Keratinocyte (primary cell): Measurements from ENCODE around the gene ADO.

Source experiments
- EZH2 ChIP-seq: IDR thresholded peaks from one replicate; pipeline ENCODE4 v1.6.1; 2012; ENCODE audit warnings: inconsistent platforms, mild to moderate bottlenecking, low read length, moderate library complexity
- TF ChIP-seq, protein P1 (sequence below), 3 experiments: IDR thresholded peaks in 1 of 3; conservative IDR thresholded peaks in 1 of 3; optimal IDR thresholded peaks in 1 of 3; 2 replicates in 2 of 3; 3 replicates in 1 of 3; pipeline versions ENCODE3 to v1.5.1; 2011; ENCODE audit warnings: low read length in 3 of 3, mild to moderate bottlenecking in 3 of 3, moderate library complexity in 2 of 3, control low read depth in 1 of 3, inconsistent platforms in 1 of 3; ENCODE audit not compliant: insufficient read depth in 2 of 3; ENCODE audit errors: extremely low read depth in 1 of 3

DNA sequence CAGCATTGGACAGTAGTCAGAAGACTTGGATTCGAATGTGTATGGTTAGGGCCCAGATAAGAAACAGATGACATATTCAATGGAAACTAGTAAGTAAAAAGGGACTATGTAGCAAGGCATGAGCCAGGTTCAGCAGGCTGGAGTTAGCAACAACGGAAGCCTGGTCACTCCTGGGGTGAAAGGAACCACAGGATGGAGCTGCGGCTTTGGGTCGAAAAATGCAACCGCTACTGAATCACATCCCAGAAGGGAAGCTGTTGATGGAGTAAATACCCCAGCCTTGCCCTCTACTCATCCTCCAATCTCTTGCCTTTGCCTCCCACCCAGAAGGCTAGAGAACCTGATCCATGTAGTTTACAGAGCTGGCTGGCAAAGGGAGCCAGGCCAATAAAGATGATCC, 49.2 kb downstream of the ADO start:
- TF ChIP-seq EZH2: no peak
- TF ChIP-seq, protein P1, sequence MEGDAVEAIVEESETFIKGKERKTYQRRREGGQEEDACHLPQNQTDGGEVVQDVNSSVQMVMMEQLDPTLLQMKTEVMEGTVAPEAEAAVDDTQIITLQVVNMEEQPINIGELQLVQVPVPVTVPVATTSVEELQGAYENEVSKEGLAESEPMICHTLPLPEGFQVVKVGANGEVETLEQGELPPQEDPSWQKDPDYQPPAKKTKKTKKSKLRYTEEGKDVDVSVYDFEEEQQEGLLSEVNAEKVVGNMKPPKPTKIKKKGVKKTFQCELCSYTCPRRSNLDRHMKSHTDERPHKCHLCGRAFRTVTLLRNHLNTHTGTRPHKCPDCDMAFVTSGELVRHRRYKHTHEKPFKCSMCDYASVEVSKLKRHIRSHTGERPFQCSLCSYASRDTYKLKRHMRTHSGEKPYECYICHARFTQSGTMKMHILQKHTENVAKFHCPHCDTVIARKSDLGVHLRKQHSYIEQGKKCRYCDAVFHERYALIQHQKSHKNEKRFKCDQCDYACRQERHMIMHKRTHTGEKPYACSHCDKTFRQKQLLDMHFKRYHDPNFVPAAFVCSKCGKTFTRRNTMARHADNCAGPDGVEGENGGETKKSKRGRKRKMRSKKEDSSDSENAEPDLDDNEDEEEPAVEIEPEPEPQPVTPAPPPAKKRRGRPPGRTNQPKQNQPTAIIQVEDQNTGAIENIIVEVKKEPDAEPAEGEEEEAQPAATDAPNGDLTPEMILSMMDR (optimal IDR thresholded peaks at IDR 0.05 in 1 of 3, IDR thresholded peaks at IDR 0.05 in 1 of 3, conservative IDR thresholded peaks at IDR 0.05 in 1 of 3; ENCODE audit: extremely low read depth in 1 of 3, insufficient read depth in 2 of 3, low read length in 3 of 3): no peak
